Activated CD4-positive, alpha-beta T cell treated with anti-CD3 and anti-CD28 coated beads, Interleukin-2, amount 10 ng/mL, durations not matched to agents 24 days and 14 days (primary cell): ENCODE measurements around the gene DCBLD2. TPM values are rescaled to one million over a fixed set of nuclear protein-coding genes. Genes with fewer than 3 reads are reported as not detected.

Experiments
- DNase-seq: peaks from one replicate; pipeline ENCODE4 v3.0.0; 2022
- H3K27ac Mint-ChIP-seq: one replicate; pipeline ENCODE4 v1.8.0; 2022; ENCODE audit warnings: mild to moderate bottlenecking, mixed read lengths
- H3K27me3 Mint-ChIP-seq: one replicate; pipeline ENCODE4 v1.8.0; 2022; ENCODE audit warnings: mixed read lengths
- H3K36me3 Mint-ChIP-seq: one replicate; pipeline ENCODE4 v1.8.0; 2022; ENCODE audit warnings: low read depth, mild to moderate bottlenecking, mixed read lengths
- H3K4me1 Mint-ChIP-seq: one replicate; pipeline ENCODE4 v1.8.0; 2021; ENCODE audit warnings: mixed read lengths
- H3K4me3 Mint-ChIP-seq: one replicate; pipeline ENCODE4 v1.8.0; 2022; ENCODE audit warnings: mild to moderate bottlenecking, moderate library complexity, mixed read lengths
- H3K9me3 Mint-ChIP-seq: one replicate; pipeline ENCODE4 v1.8.0; 2021; ENCODE audit warnings: mixed read lengths
- intact Hi-C: fragments of 100-400 bp; cut with micrococcal nuclease; formaldehyde crosslinking; loops from one replicate; pipeline ENCODE4 v1.15.1; 2023
- total RNA-seq: library from RNA; stranded (reverse); gene quantifications from 2 replicates; pipeline ENCODE4 v1.2.3, GENCODE V29; 2022

The DCBLD2 gene
- 2.7 and 3.8 TPM in 2 replicates for total RNA-seq

GRCh38 chr3:98901392-98902350 lies at the start of gene DCBLD2:
DCBLD2 (minus strand) TSS chr3:98901695; CDS start chr3:98901326, 369 bp downstream.
- intact Hi-C loops = loop anchor here (1.0 to 5.0 kb wide), 4 partner anchors 84 to 1137 kb away; partner anchors contain the start of genes ARL6, CPOX and GABRR3
- no peaks in the 10 kb centered on the region for H3K9me3 Mint-ChIP-seq

GRCh38 chr3:98945666-98946065 lies 44.2 kb upstream of the DCBLD2 start:
- no peak overlapping the region for H3K27ac Mint-ChIP-seq
- H3K4me3 Mint-ChIP-seq = no peak overlapping the region
- H3K36me3 Mint-ChIP-seq = no peaks in the 10 kb centered on the region
- H3K9me3 Mint-ChIP-seq = no peaks in the 10 kb centered on the region
- intact Hi-C loops = no loop called here
- H3K4me1 Mint-ChIP-seq = no peaks in the 10 kb centered on the region
- H3K27me3 Mint-ChIP-seq = no peaks in the 10 kb centered on the region
- no peak for DNase-seq

More at GRCh38 chr3:98901392-98902350, at the start of gene DCBLD2:
- H3K4me3 Mint-ChIP-seq = peak within 1 kb of the TSS; percentile 89
- DNase-seq = peak; percentile 99
- no peaks in the 10 kb centered on the region for H3K36me3 Mint-ChIP-seq
- peaks cover 14% of the 10 kb centered on the region for H3K4me1 Mint-ChIP-seq
- H3K27ac Mint-ChIP-seq = peak within 1 kb of the TSS; percentile 77
- H3K27me3 Mint-ChIP-seq = peaks cover 29% of the 10 kb centered on the region

GRCh38 chr3:98945101-98945524 lies 43.6 kb upstream of the DCBLD2 start:
- Mint-ChIP-seq H3K27me3 (no peaks in the 10 kb centered on the region), H3K27ac (no peak overlapping the region)
- intact Hi-C loops = no loop called here

GRCh38 chr3:98930413-98930812 lies 28.9 kb upstream of the DCBLD2 start:
- intact Hi-C loops = no loop called here
- Mint-ChIP-seq H3K27ac (no peak overlapping the region), H3K27me3 (no peaks in the 10 kb centered on the region)

More at GRCh38 chr3:98945101-98945524, 43.6 kb upstream of the DCBLD2 start:
- Mint-ChIP-seq H3K4me3 (no peak overlapping the region), H3K9me3 (no peaks in the 10 kb centered on the region), H3K36me3 (no peaks in the 10 kb centered on the region), H3K4me1 (no peaks in the 10 kb centered on the region)
- DNase-seq = no peak

GRCh38 chr3:98921957-98922356 lies 20.5 kb upstream of the DCBLD2 start:
- Mint-ChIP-seq H3K36me3 (no peaks in the 10 kb centered on the region), H3K9me3 (no peaks in the 10 kb centered on the region), H3K4me1 (no peaks in the 10 kb centered on the region), H3K4me3 (no peak overlapping the region), H3K27ac (no peak overlapping the region), H3K27me3 (peaks cover 7% of the 10 kb centered on the region)
- no peak for DNase-seq
- intact Hi-C loops = no loop called here

More at GRCh38 chr3:98930413-98930812, 28.9 kb upstream of the DCBLD2 start:
- Mint-ChIP-seq H3K4me1 (no peaks in the 10 kb centered on the region), H3K9me3 (no peaks in the 10 kb centered on the region), H3K36me3 (no peaks in the 10 kb centered on the region), H3K4me3 (no peak overlapping the region)
- no peak for DNase-seq

GRCh38 chr3:98920166-98920565 lies 18.7 kb upstream of the DCBLD2 start:
- intact Hi-C loops = no loop called here
- H3K9me3 Mint-ChIP-seq = no peaks in the 10 kb centered on the region
- H3K27me3 Mint-ChIP-seq = peaks cover 7% of the 10 kb centered on the region
- H3K4me3 Mint-ChIP-seq = no peak overlapping the region
- DNase-seq = peak; percentile 21
- no peak overlapping the region for H3K27ac Mint-ChIP-seq
- H3K4me1 Mint-ChIP-seq = no peaks in the 10 kb centered on the region
- H3K36me3 Mint-ChIP-seq = no peaks in the 10 kb centered on the region

- no peak for DNase-seq
- no peaks in the 10 kb centered on the region for H3K9me3 Mint-ChIP-seq
- H3K36me3 Mint-ChIP-seq = no peaks in the 10 kb centered on the region
- H3K4me1 Mint-ChIP-seq = no peaks in the 10 kb centered on the region
- no peak overlapping the region for H3K4me3 Mint-ChIP-seq
- no peak overlapping the region for H3K27ac Mint-ChIP-seq
- intact Hi-C loops = no loop called here
- H3K27me3 Mint-ChIP-seq = peaks cover 7% of the 10 kb centered on the region
Observed at GRCh38 chr3:98918586-98918985, 17.1 kb upstream of the DCBLD2 start.

- peaks cover 9% of the 10 kb centered on the region for H3K27me3 Mint-ChIP-seq
- intact Hi-C loops = no loop called here
- DNase-seq = peak; percentile 16
- no peaks in the 10 kb centered on the region for H3K36me3 Mint-ChIP-seq
- no peak overlapping the region for H3K4me3 Mint-ChIP-seq
- no peak overlapping the region for H3K27ac Mint-ChIP-seq
- H3K9me3 Mint-ChIP-seq = no peaks in the 10 kb centered on the region
- H3K4me1 Mint-ChIP-seq = no peaks in the 10 kb centered on the region
Observed at GRCh38 chr3:98917608-98918007, 16.1 kb upstream of the DCBLD2 start.

GRCh38 chr3:98914210-98915080 lies 12.9 kb upstream of the DCBLD2 start:
- Mint-ChIP-seq H3K27ac (no peak overlapping the region), H3K4me3 (no peak overlapping the region), H3K4me1 (no peaks in the 10 kb centered on the region), H3K27me3 (peaks cover 23% of the 10 kb centered on the region), H3K36me3 (no peaks in the 10 kb centered on the region), H3K9me3 (peaks cover 6% of the 10 kb centered on the region)
- no peak for DNase-seq
- intact Hi-C loops = no loop called here

- H3K9me3 Mint-ChIP-seq = peaks cover 6% of the 10 kb centered on the region
- no peak overlapping the region for H3K4me3 Mint-ChIP-seq
- no peak for DNase-seq
- no peak overlapping the region for H3K27ac Mint-ChIP-seq
- no peaks in the 10 kb centered on the region for H3K4me1 Mint-ChIP-seq
- intact Hi-C loops = no loop called here
- H3K36me3 Mint-ChIP-seq = no peaks in the 10 kb centered on the region
- H3K27me3 Mint-ChIP-seq = peaks cover 28% of the 10 kb centered on the region
Observed at GRCh38 chr3:98912448-98912847, 11.0 kb upstream of the DCBLD2 start.

GRCh38 chr3:98906230-98906629 lies 4.7 kb upstream of the DCBLD2 start:
- Mint-ChIP-seq H3K27me3 (peaks cover 37% of the 10 kb centered on the region), H3K9me3 (peaks cover 6% of the 10 kb centered on the region), H3K4me1 (peaks cover 7% of the 10 kb centered on the region), H3K27ac (no peak overlapping the region), H3K36me3 (no peaks in the 10 kb centered on the region), H3K4me3 (no peak overlapping the region)
- DNase-seq = no peak
- intact Hi-C loops = no loop called here

GRCh38 chr3:98903705-98904481 lies 2.4 kb upstream of the DCBLD2 start:
- no peak for DNase-seq
- H3K27me3 Mint-ChIP-seq = peaks cover 38% of the 10 kb centered on the region
- peaks cover 14% of the 10 kb centered on the region for H3K4me1 Mint-ChIP-seq
- H3K36me3 Mint-ChIP-seq = no peaks in the 10 kb centered on the region
- H3K27ac Mint-ChIP-seq = no peak overlapping the region
- H3K9me3 Mint-ChIP-seq = no peaks in the 10 kb centered on the region
- intact Hi-C loops = loop anchor here (5.0 kb wide), 2 partner anchors 87 to 867 kb away; partner anchors contain the start of gene GABRR3
- H3K4me3 Mint-ChIP-seq = no peak overlapping the region

GRCh38 chr3:98903099-98903498 lies 1.6 kb upstream of the DCBLD2 start:
- Mint-ChIP-seq H3K4me3 (no peak overlapping the region), H3K4me1 (peaks cover 14% of the 10 kb centered on the region), H3K36me3 (no peaks in the 10 kb centered on the region), H3K27ac (no peak overlapping the region), H3K9me3 (no peaks in the 10 kb centered on the region), H3K27me3 (peaks cover 32% of the 10 kb centered on the region)
- intact Hi-C loops = loop anchor here (5.0 kb wide), 2 partner anchors 86 to 866 kb away; partner anchors contain the start of gene GABRR3
- DNase-seq = no peak
